ENCODE data around the gene ATP9A. TPM values are rescaled to one million over a fixed set of nuclear protein-coding genes. Genes with fewer than 3 reads are reported as not detected.
"Not testable (repeated sequence)": the region's sequence is repeated elsewhere in the genome, so short reads cannot be mapped to it uniquely, and the experiment has no call there.

ATP9A gene
- total and polyA plus RNA-seq, 3 donors from 2014 or later, result 46.4 to 128 (median 89.3) TPM

- peaks cover 13% of the 10 kb centered on the region for H3K4me1 ChIP-seq
- 96 to 98% methylated on average over 3 of the region's 3 CpGs for WGBS, 2 donors
- no peaks in the 10 kb centered on the region for H3K36me3 ChIP-seq (ENCODE audit: low read depth, missing control alignments)
- no peak overlapping the region for H3K4me3 ChIP-seq
- no peak for DNase-seq
- intact Hi-C loops (cut with DNase I; ENCODE audit: low total_unique reads), result no loop called here
- H3K9me3 ChIP-seq, result no peaks in the 10 kb centered on the region
- no peak overlapping the region for H3K27ac ChIP-seq
- no peaks in the 10 kb centered on the region for H3K27me3 ChIP-seq
- TF ChIP-seq CTCF (IDR thresholded peaks at IDR 0.05), result no peak
These were observed 76.5 kb downstream of the ATP9A start for GRCh38 chr20:51691703-51692102.

- Histone ChIP-seq H3K4me1 (no peaks in the 10 kb centered on the region), H3K27me3 (no peaks in the 10 kb centered on the region), H3K36me3 (ENCODE audit: low read depth, missing control alignments) (no peaks in the 10 kb centered on the region), H3K4me3 (no peak overlapping the region), H3K9me3 (no peaks in the 10 kb centered on the region), H3K27ac (no peak overlapping the region)
- no peak for TF ChIP-seq CTCF (IDR thresholded peaks at IDR 0.05)
- no peak for TF ChIP-seq POLR2A (IDR thresholded peaks at IDR 0.05)
- intact Hi-C loops (cut with DNase I; ENCODE audit: low total_unique reads), result no loop called here
- WGBS, 2 donors, result 76 to 82% methylated on average over 19 of the region's 19 CpGs
- no peak for DNase-seq
These were observed 79.5 kb downstream of the ATP9A start for GRCh38 chr20:51688600-51689244.

GRCh38 chr20:51687630-51688029, 80.6 kb downstream of the ATP9A start:
- no peaks in the 10 kb centered on the region for H3K36me3 ChIP-seq (ENCODE audit: low read depth, missing control alignments)
- TF ChIP-seq CTCF (IDR thresholded peaks at IDR 0.05) (no peak), POLR2A (IDR thresholded peaks at IDR 0.05) (no peak)
- H3K9me3 ChIP-seq, result no peaks in the 10 kb centered on the region
- H3K4me3 ChIP-seq, result no peak overlapping the region
- H3K4me1 ChIP-seq, result no peaks in the 10 kb centered on the region
- no peak overlapping the region for H3K27ac ChIP-seq
- intact Hi-C loops (cut with DNase I; ENCODE audit: low total_unique reads), result no loop called here
- H3K27me3 ChIP-seq, result no peaks in the 10 kb centered on the region
- 85 to 91% methylated on average over 3 of the region's 3 CpGs for WGBS, 2 donors
- no peak for DNase-seq

GRCh38 chr20:51687108-51687507, 81.1 kb downstream of the ATP9A start:
- Histone ChIP-seq H3K36me3 (ENCODE audit: low read depth, missing control alignments) (no peaks in the 10 kb centered on the region), H3K4me3 (no peak overlapping the region), H3K4me1 (no peaks in the 10 kb centered on the region), H3K27me3 (no peaks in the 10 kb centered on the region), H3K9me3 (no peaks in the 10 kb centered on the region), H3K27ac (no peak overlapping the region)
- intact Hi-C loops (cut with DNase I; ENCODE audit: low total_unique reads), result no loop called here
- TF ChIP-seq CTCF (IDR thresholded peaks at IDR 0.05) (no peak), POLR2A (IDR thresholded peaks at IDR 0.05) (no peak)
- no peak for DNase-seq
- WGBS, 2 donors, result 85 to 86% methylated on average over 8 of the region's 8 CpGs

- H3K36me3 ChIP-seq (ENCODE audit: low read depth, missing control alignments); H3K9me3 ChIP-seq; DNase-seq; H3K4me1 ChIP-seq; H3K27ac ChIP-seq; H3K4me3 ChIP-seq; intact Hi-C loops (cut with DNase I; ENCODE audit: low total_unique reads); H3K27me3 ChIP-seq: not testable (repeated sequence)
- 87 to 95% methylated on average over 2 of the region's 2 CpGs for WGBS, 2 donors
These were observed 82.7 kb downstream of the ATP9A start for GRCh38 chr20:51685494-51685893.

All from testis (tissue), 3 donors.